H1 (cell line): Measurements from ENCODE around the gene PLXNB2. TPM values are rescaled to one million over a fixed set of nuclear protein-coding genes. Genes with fewer than 3 reads are reported as not detected.

Source experiments
- CTCF ChIA-PET: fragments of 300-600 bp; sonication (Branson Sonifier 250); formaldehyde crosslinking; loops from one replicate; lab custom pipeline; 2021; ENCODE audit not compliant: partially characterized antibody; lab: Charles Lee
- POLR2A ChIA-PET: fragments of 300-600 bp; sonication (Branson Sonifier 250); formaldehyde crosslinking; loops from one replicate; lab custom pipeline; 2021; ENCODE audit warnings: inconsistent platforms; ENCODE audit not compliant: partially characterized antibody; lab: Charles Lee
- DNase-seq, 2 experiments: peaks; one replicate each; pipeline versions ENCODE4 v3.0.0 to v3.0.0-alpha.2; 2010 to 2022; ENCODE audit warnings: low spot score in 2 of 2, low read depth in 1 of 2, mixed read lengths in 1 of 2
- FAIRE-seq: peaks from 2 replicates; lab custom pipeline; 2011; peaks lifted over from hg19 to GRCh38; lab: Jason Lieb, UNC
- H2AFZ ChIP-seq: 2 replicates; pipeline ENCODE4 v1.8.1; 2012; ENCODE audit warnings: low read length, inconsistent platforms
- H2AK5ac ChIP-seq: 2 replicates; pipeline ENCODE4 v1.6.1; 2013; ENCODE audit warnings: low read depth, low read length
- H2BK120ac ChIP-seq: replicated peaks from 2 replicates; pipeline ENCODE3; 2013; ENCODE audit warnings: low read depth, low read length, inconsistent platforms
- H2BK12ac ChIP-seq: 2 replicates; pipeline ENCODE4 v1.6.1; 2013; ENCODE audit warnings: low read depth, low read length
- H2BK15ac ChIP-seq: 2 replicates; pipeline ENCODE4 v1.6.1; 2013; ENCODE audit warnings: low read length
- H2BK20ac ChIP-seq: 2 replicates; pipeline ENCODE4 v1.6.1; 2013; ENCODE audit warnings: low read length
- H2BK5ac ChIP-seq: 2 replicates; pipeline ENCODE4 v1.6.1; 2013; ENCODE audit warnings: low read depth, low read length
- H3K14ac ChIP-seq: 2 replicates; pipeline ENCODE4 v1.6.1; 2013; ENCODE audit warnings: inconsistent platforms; ENCODE audit not compliant: insufficient read length
- H3K18ac ChIP-seq: 2 replicates; pipeline ENCODE4 v1.6.1; 2013; ENCODE audit warnings: low read length; ENCODE audit errors: extremely low read depth
- H3K23ac ChIP-seq: 2 replicates; pipeline ENCODE4 v1.6.1; 2013; ENCODE audit warnings: inconsistent platforms; ENCODE audit not compliant: insufficient read length
- H3K23me2 ChIP-seq: 2 replicates; pipeline ENCODE4 v1.6.1; 2013; ENCODE audit warnings: low read depth, low read length
- H3K27ac ChIP-seq: 2 replicates; pipeline ENCODE4 v1.6.1; 2011; ENCODE audit warnings: low read depth, low read length, inconsistent platforms
- H3K27me3 ChIP-seq, 4 experiments: replicated peaks in 1 of 4; 1 replicate in 1 of 4; 2 replicates in 3 of 4; pipeline versions ENCODE4 v1.6.1 to v1.8.1; 2011 to 2013; ENCODE audit warnings: low read length in 3 of 4, mild to moderate bottlenecking in 3 of 4, inconsistent platforms in 2 of 4, mixed read lengths in 2 of 4, moderate library complexity in 1 of 4; ENCODE audit not compliant: control insufficient read depth in 3 of 4, insufficient read depth in 3 of 4; ENCODE audit errors: extremely low read depth in 1 of 4
- H3K36me3 ChIP-seq, 4 experiments: 2 replicates each; pipeline versions ENCODE4 v1.6.1 to v1.8.1; 2011 to 2013; ENCODE audit warnings: mild to moderate bottlenecking in 4 of 4, low read length in 3 of 4, moderate library complexity in 2 of 4, control low read depth in 1 of 4, inconsistent platforms in 1 of 4; ENCODE audit not compliant: insufficient read depth in 4 of 4, control insufficient read depth in 2 of 4
- H3K4ac ChIP-seq: replicated peaks from 2 replicates; pipeline ENCODE3; 2013; ENCODE audit warnings: low read length, low read depth, mixed read lengths, inconsistent platforms; ENCODE audit not compliant: insufficient read length
- H3K4me1 ChIP-seq, 4 experiments: replicated peaks in 1 of 4; 1 replicate in 1 of 4; 2 replicates in 3 of 4; pipeline versions ENCODE4 v1.6.1 to v1.8.1; 2011 to 2013; ENCODE audit warnings: low read length in 3 of 4, inconsistent platforms in 2 of 4, mixed read lengths in 1 of 4; ENCODE audit not compliant: insufficient read depth in 4 of 4, control insufficient read depth in 3 of 4
- H3K4me2 ChIP-seq, 2 experiments: 2 replicates each; pipeline versions ENCODE4 v1.6.1 to v1.8.1; 2011 to 2013; ENCODE audit warnings: low read depth in 2 of 2, low read length in 2 of 2, control low read depth in 1 of 2, inconsistent platforms in 1 of 2, mild to moderate bottlenecking in 1 of 2; ENCODE audit not compliant: insufficient read depth in 1 of 2
- H3K4me3 ChIP-seq, 4 experiments: fragments of 200-600, 300-600 bp in 1 of 4; sonication (generic), shearing (Covaris generic), sonication (Bioruptor Twin) in 1 of 4; 2 replicates each; pipeline versions ENCODE4 v1.5.1 to v1.8.1; 2011 to 2016; ENCODE audit warnings: low read length in 4 of 4, low read depth in 3 of 4, control low read depth in 2 of 4, inconsistent platforms in 2 of 4, mild to moderate bottlenecking in 2 of 4, mixed read lengths in 1 of 4, moderate library complexity in 1 of 4; ENCODE audit not compliant: insufficient read depth in 2 of 4; ENCODE audit errors: extremely low read depth in 1 of 4
- H3K56ac ChIP-seq: replicated peaks from 2 replicates; pipeline ENCODE3; 2013; ENCODE audit warnings: low read depth, mild to moderate bottlenecking, mixed read lengths, low read length, inconsistent platforms; ENCODE audit not compliant: insufficient read length
- H3K79me1 ChIP-seq: 2 replicates; pipeline ENCODE4 v1.6.1; 2013; ENCODE audit warnings: low read depth, low read length, control low read depth
- H3K79me2 ChIP-seq, 2 experiments: 2 replicates each; pipeline versions ENCODE4 v1.6.1 to v1.8.1; 2012 to 2013; ENCODE audit warnings: low read length in 2 of 2, mild to moderate bottlenecking in 2 of 2, inconsistent platforms in 1 of 2; ENCODE audit not compliant: insufficient read depth in 2 of 2, control insufficient read depth in 1 of 2
- H3K9ac ChIP-seq, 4 experiments: replicated peaks in 1 of 4; 1 replicate in 1 of 4; 2 replicates in 3 of 4; pipeline versions ENCODE4 v1.6.1 to v1.8.1; 2011 to 2013; ENCODE audit warnings: low read depth in 3 of 4, low read length in 3 of 4, control low read depth in 2 of 4, mild to moderate bottlenecking in 2 of 4, moderate library complexity in 2 of 4, inconsistent platforms in 1 of 4; ENCODE audit errors: extremely low read depth in 1 of 4
- H3K9me3 ChIP-seq, 2 experiments: 2 replicates each; pipeline versions ENCODE4 v1.6.1 to v1.8.1; 2012 to 2013; ENCODE audit warnings: mild to moderate bottlenecking in 2 of 2, moderate library complexity in 2 of 2, control low read depth in 1 of 2, inconsistent platforms in 1 of 2, low read depth in 1 of 2, low read length in 1 of 2, mixed read lengths in 1 of 2; ENCODE audit not compliant: insufficient read depth in 2 of 2
- H4K20me1 ChIP-seq, 2 experiments: replicated peaks in 1 of 2; 2 replicates each; pipeline versions ENCODE3 to v1.8.1; 2011 to 2013; ENCODE audit warnings: inconsistent platforms in 2 of 2, low read length in 2 of 2, mild to moderate bottlenecking in 1 of 2; ENCODE audit not compliant: insufficient read depth in 2 of 2, control insufficient read depth in 1 of 2
- H4K5ac ChIP-seq: 2 replicates; pipeline ENCODE4 v1.6.1; 2013; ENCODE audit warnings: low read length, low read depth, mixed read lengths, inconsistent platforms; ENCODE audit not compliant: insufficient read length
- H4K8ac ChIP-seq: 2 replicates; pipeline ENCODE4 v1.8.0; 2013; ENCODE audit warnings: mild to moderate bottlenecking, moderate library complexity, low read length, inconsistent platforms; ENCODE audit not compliant: insufficient read depth; ENCODE audit errors: extremely low read depth
- H4K91ac ChIP-seq: replicated peaks from 2 replicates; pipeline ENCODE3; 2013; ENCODE audit warnings: low read length, mixed read lengths, inconsistent platforms; ENCODE audit not compliant: insufficient read length
- JUN ChIP-seq: IDR thresholded peaks from 2 replicates; pipeline ENCODE4 v1.6.1; 2011; ENCODE audit warnings: low read depth, mild to moderate bottlenecking, improper control_type of control experiment, low read length
- RBBP5 ChIP-seq: IDR thresholded peaks from 2 replicates; pipeline ENCODE4 v1.7.1; 2012; ENCODE audit warnings: low read depth, mild to moderate bottlenecking, inconsistent platforms, low read length, moderate library complexity, borderline replicate concordance
- WGBS, 2 experiments: shearing (Covaris generic) in 1 of 2; methylation state at CpG; one replicate each; pipeline versions ENCODE4 v1.1.6 to v1.1.7; 2013 to 2015; ENCODE audit warnings: low lambda C conversion rate in 2 of 2, mixed read lengths in 2 of 2, inconsistent platforms in 1 of 2, low coverage in 1 of 2, missing lambda C conversion rate in 1 of 2; ENCODE audit not compliant: insufficient replicate concordance in 2 of 2, insufficient coverage in 1 of 2, insufficient read length in 1 of 2; ENCODE audit errors: extremely low coverage in 1 of 2, missing lambda C conversion rate in 1 of 2; 5-methylcytosine and 5-hydroxymethylcytosine counted together
- polyA plus RNA-seq, 7 experiments: library from polyadenylated mRNA; depleted of rRNA in 3 of 7; stranded (reverse) in 5 of 7; unstranded in 2 of 7; fragments of >200 nt in 5 of 7; fragments of 200-250 nt in 2 of 7; gene quantifications; 1 replicate in 5 of 7; 2 replicates in 1 of 7; 4 replicates in 1 of 7; pipeline versions ENCODE4 v1.2.1 to v1.2.3, GENCODE V29; 2011 to 2013; ENCODE audit warnings: missing spikeins in 2 of 7, mixed read lengths in 2 of 7
- total RNA-seq: library from RNA; stranded (reverse); fragmentation: NEBNext Ultra II Directional; extraction: Animal tissue kit (Norgen Biotek cat#: 25700); gene quantifications from 2 replicates; pipeline ENCODE4 v1.2.1, GENCODE V29; 2021

PLXNB2 gene
- total and polyA plus RNA-seq, 2 of the 8 experiments (the other 6 are each of a cell fraction or from before 2014, with no cell fraction given) = 58.3 to 92.8 TPM

DNA sequence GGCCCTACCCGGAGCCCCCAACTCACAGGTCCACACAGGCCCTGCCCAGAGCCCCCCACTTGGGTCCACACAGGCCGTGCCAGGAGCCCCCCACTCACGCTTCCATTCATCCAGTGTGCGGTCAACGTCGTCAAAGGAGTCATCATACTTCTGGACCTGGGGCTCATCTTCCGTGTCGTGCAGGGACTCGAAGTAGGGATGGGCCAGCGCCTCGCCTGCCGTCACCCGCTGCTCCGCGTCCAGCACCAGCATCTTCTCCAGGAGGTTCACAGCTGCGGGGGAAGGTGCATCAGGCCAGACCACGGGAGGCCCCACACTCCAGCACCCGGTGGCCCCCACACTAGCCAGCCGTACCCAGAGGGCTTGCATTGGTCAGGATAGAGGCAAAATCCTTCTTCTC, 52.3 kb downstream of the PLXNB2 start:
- Histone ChIP-seq H4K5ac (no peak overlapping the region), H3K9me3 (no peaks in the 10 kb centered on the region), H3K27ac (no peak overlapping the region), H3K9ac (no peak overlapping the region), H4K8ac (no peak overlapping the region; the same call in 1 of the 2 replicates), H3K56ac (no peak overlapping the region), H3K18ac (no peak overlapping the region), H3K23me2 (peaks cover 12% of the 10 kb centered on the region), H3K23ac (no peak overlapping the region), H3K4ac (no peak overlapping the region), H2BK20ac (no peak overlapping the region), H2BK120ac (no peak overlapping the region), H3K79me2 (no peaks in the 10 kb centered on the region), H3K4me2 (no peak overlapping the region), H2AFZ (no peak overlapping the region), H3K14ac (no peak overlapping the region), H3K27me3 (peaks cover 0 to 2% (median 1%) of the 10 kb centered on the region in 4 experiments; a peak in 3 of 7 replicates), H3K4me3 (no peak overlapping the region), H2AK5ac (no peak overlapping the region), H3K36me3 (no peaks in the 10 kb centered on the region), H4K20me1 (peaks cover 3 to 11% of the 10 kb centered on the region in 2 experiments), H3K79me1 (no peaks in the 10 kb centered on the region), H2BK12ac (no peak overlapping the region), H4K91ac (no peak overlapping the region), H2BK5ac (no peak overlapping the region), H3K4me1 (peaks cover 0 to 5% (median 4%) of the 10 kb centered on the region in 4 experiments; a peak in 6 of 7 replicates), H2BK15ac (no peak overlapping the region)
- FAIRE-seq (no peak), DNase-seq (no peak)
- ChIA-PET CTCF (interaction anchor here (1.3 to 1.4 kb wide), 2 partner anchors 85 to 87 kb away, joined by 3 to 7 read pairs; no protein-coding TSS in a partner anchor), POLR2A (interaction anchor here (0.7 kb wide), 1 partner anchor 18 kb away, joined by 3 read pairs; no protein-coding TSS in a partner anchor)
- TF ChIP-seq JUN (no peak), RBBP5 (no peak)
- 88% methylated on average over 19 of the region's 19 CpGs; no CpG with 5 or more reads in 1 of the 2 experiments for WGBS, 2 experiments
